PC-3 (cell line): ENCODE measurements around the gene RNF149.

Experiments used
- CTCF ChIP-seq: fragments of 300-600 bp; sonication (generic); conservative IDR thresholded peaks from 2 replicates; pipeline ENCODE4 v1.5.1; 2017; ENCODE audit warnings: antibody characterized with exemption, low read depth, mild to moderate bottlenecking, low read length
- EZH2 ChIP-seq: fragments of 300-600 bp; sonication (generic); IDR thresholded peaks from one replicate; pipeline ENCODE4 v1.6.1; 2017; ENCODE audit warnings: antibody characterized with exemption, mild to moderate bottlenecking, low read length; ENCODE audit not compliant: unreplicated experiment

DNA sequence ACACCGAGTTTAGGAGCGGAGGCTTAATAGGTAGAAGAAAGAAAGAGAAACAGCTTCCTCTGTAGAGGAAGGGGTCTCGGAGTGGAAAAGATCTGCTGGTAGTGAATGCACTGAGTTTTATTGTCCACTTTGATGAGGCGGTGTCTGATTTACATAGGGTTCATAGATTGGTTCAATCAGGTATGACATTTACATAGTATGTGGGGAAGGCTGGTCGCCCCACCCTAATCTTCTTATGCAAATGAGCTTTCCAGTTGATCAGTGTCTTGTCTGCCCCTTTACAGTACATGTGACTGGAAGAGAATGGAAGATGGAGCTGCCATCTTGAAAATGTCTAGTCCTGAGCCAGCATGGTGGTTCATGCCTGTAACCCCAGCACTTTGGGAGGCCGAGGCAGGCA, 75.7 kb downstream of the RNF149 start:
- TF ChIP-seq CTCF (no peak), EZH2 (no peak)
